Left cardiac atrium (tissue), 4 donors: ENCODE results near the gene EEPD1. TPM values are rescaled to one million over a fixed set of nuclear protein-coding genes. Genes with fewer than 3 reads are reported as not detected.
"Not testable (repeated sequence)": the region's sequence is repeated elsewhere in the genome, so short reads cannot be mapped to it uniquely, and the experiment has no call there.

ENCODE experiments used
- ATAC-seq, 2 donors: fragments of 200-7000 bp; cut with Tn5 transposase; one replicate each; pipeline ENCODE4 v1.9.1; 2020; ENCODE audit warnings: mild to moderate bottlenecking in 2 of 2, moderate library complexity in 2 of 2
- DNase-seq: peaks from one replicate; pipeline ENCODE4 v3.0.0-alpha.2; 2020
- intact Hi-C, 2 donors: fragments of 100-400 bp; cut with DNase I; formaldehyde crosslinking; loops; one replicate each; pipeline versions ENCODE4 v1.14.1 to v1.15.1; 2022 to 2023
- long read RNA-seq: library from polyadenylated mRNA; unstranded; transcript quantifications from one replicate; pipeline ENCODE4 v2.0.0, GENCODE V29; 2021
- total RNA-seq, 2 donors: library from RNA; stranded (reverse); fragmentation: NEBNext Ultra II Directional; extraction: Animal tissue kit (Norgen Biotek cat#: 25700); gene quantifications; one replicate each; pipeline ENCODE4 v1.2.1, GENCODE V29; 2021
- donor health status: DM: no; HTN: yes; CAD: no.
- donor health status: DM: no; HTN: yes; CAD: no; lungs with severe emphysema.
- donor health status: DM: yes; HTN: yes; CAD: no.
- donor health status: Dilated cardiomyopathy.

Gene EEPD1
- total RNA-seq: 10 to 100 TPM in 1 of 2 donors, 1 to 10 TPM in 1; 5.2 to 10.8 TPM
- long read RNA-seq, full-length matches to known transcripts: 3 of 3 reads
- long read RNA-seq, partial matches to known transcripts: 0 of 3 reads
- long read RNA-seq, other reads (novel, unspliced or antisense): 0 of 3 reads

DNA sequence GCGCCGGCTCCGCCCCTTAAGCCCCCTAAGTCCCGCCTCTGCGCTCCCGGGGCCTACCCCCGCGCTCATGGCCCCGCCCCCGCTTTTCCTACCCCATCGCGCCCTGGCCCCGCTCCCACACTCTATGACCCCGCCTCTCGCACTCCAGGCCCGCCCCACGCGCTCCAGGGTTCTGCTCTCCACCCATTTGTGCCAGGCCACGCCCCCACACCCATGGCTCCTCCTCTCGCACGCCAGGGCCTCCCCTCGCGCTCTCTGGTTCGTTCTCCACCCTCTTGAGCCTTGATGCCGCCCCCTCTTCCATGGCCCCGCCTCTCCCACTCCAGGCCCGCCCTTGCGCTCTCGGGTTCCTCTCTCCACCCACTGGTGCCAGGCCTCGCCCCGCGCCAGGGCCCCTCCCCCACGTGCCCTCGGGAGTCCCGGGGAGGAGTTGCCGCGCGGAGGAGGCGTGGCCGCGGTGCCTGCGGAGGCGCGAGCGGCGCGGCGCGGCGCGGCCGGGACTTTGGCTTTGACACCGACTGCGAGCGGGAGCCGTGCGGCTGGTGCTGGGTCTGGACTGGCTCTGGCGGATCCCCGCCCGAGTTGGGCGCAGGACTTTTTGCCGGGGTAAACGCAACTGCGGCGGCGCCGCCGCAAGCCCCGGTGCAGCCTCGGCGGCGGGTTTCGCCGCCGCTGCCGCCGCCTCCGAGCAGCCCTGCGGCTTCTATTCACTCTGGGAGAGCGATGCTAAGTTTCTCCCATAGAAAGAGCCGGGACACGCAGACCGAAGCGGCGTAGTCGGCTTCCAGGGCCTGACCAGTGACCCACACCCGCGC is at the start of gene EEPD1:
TSS of gene EEPD1 (plus strand) at position 499 of the 815 bp plus-strand sequence. CDS start 1,071 bp downstream, outside the sequence.
- peak; percentile 100 for DNase-seq
- ATAC-seq: peak; percentile 96 to 98
- intact Hi-C loops: loop anchor here in 1 of 2 donors (10.0 kb wide), 2 partner anchors 118 to 132 kb away; no protein-coding TSS in a partner anchor

DNA sequence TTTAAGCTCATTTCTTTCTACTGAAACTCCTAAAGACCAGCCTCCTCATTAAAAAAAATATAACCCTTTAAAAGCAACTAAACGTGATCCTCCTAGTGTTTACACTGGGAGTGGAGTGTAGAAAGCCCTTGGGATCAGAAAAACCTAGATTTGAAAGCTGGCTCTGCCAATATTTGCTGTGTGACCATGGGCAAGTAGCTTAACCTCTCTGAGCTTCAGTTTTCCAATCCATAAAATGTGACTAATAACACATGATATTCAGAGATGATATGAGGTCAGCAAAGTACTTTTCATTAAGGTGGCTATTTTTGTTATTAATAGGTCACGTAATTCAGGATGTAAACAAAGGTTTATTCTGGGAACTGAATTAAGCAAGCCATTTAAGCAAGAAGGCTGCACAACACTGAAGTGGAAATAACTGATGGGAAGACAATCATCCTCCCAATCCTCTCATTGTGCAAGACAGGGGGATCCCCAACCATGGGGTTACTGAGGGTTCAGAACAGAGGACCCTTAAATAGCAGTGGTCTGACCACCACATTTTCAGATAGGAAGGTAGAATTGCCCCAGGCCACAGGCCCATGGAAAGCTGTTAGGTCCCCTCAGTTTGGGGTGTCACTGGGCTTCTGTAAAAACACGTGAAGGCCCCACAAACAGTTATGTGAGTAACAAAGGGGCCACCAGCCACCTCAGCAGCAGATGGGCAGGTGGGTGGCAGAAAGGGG is 49.1 kb upstream of the EEPD1 start:
- intact Hi-C loops: no loop called here
- DNase-seq (no peak), ATAC-seq (no peak)

DNA sequence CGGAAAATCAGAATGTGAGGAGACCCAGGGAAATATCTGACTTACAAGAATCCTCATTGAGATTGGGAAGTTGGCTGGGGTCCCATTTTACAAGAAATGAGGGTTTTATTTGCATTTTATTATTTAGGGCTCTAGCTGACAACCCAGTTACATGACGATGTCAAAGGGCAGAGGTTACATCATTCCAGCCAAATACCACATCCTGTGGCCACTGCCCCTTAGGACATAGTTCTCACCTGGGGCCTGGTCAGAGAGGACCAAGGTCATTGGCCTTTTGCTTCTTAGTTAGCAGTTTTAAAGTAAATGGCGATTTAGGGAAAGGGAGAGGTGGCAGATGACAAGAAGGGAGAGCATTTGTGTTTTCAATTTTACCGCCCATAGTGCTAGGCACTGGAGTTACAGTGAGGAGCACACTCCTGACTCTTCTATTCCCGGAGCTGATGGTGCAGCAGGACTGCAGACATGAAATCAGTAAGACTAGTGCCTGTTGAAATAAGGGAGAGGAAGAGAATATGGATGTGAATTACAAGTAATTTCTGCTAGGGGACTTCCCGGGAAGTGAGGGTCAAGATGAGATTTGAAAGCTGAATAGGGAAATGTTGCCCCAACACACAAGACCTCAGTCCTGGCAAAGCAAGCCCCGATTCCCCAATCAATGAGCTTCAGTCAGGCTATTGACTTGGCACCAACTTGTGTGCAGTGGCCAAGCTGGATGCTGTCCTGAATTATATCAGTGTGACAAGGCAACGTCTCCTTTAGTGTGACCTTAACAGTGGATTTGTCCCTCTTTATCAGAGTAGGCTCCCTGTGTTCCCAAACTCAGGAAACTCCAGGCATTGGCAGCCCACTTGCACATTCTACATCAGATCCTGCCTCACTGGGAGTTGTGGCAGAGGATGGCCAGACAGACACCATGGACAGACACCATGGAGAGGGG is 45.8 kb upstream of the EEPD1 start:
- intact Hi-C loops, DNase-seq: not testable (repeated sequence)
- ATAC-seq: peak; percentile 44

DNA sequence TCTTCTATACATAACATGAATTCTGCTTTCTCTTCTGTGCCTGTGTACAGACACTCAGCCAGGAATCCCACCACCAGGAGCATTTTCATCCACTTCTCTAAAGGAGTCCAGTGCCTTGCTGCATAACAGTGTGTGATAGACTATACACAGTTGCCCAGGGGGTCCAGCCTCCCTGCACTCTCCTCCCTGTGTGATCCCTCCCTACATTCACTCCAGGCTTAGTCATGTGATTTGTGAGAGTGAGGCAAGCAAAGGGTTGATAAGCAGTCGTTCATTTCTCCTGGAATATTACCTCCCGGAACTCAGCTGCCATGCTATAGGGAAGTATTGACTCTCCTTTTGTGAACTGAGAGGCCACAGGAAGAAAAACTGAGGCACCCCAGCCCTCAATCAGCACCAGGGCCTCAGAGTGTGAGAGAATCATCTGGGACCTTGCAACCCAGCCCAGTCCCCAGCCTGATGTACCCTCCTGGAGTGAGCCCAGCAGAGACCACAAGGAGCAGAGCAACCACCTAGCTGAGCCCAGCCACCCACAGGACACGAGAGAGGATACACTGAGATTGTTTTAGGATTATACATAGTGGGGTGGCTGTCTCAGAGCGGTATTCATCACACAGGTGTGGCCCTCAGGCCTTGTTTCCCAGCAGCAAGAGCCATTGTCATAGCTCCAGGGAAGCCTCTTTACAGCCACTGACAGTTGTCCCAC is 45.0 kb upstream of the EEPD1 start:
- DNase-seq (no peak), ATAC-seq (peak in 1 of 2 donors; percentile 26)
- intact Hi-C loops: no loop called here

DNA sequence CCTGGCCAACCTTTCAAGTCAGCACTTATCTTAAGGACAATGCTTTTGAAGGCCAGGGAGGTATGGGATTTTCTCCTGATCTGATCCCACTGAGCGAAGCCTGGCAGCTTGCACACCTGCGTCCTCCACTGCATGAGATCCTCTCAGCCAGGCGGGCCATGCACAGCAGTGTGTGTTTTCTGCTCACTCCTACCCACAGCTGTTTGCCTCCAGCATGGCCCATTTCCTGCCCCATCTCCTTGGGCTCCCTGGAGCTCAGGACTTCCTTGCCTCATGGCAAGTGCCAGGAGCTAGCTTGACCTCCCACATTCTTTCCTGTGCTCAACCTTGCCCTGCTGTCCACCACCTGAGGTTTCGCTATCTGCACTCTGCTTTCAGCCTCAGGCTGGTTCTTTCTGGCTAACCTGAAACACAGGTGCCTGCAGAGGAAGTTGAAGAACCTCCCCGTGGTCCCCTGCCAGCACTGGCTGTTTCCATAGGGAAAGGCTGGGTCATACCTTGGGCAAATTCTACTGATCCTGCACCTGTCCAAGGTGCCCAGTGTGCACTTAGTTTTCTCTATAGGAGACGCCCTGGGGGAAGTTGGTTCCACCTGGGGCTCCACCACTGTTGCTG is 43.9 kb upstream of the EEPD1 start:
- intact Hi-C loops: no loop called here
- ATAC-seq (no peak), DNase-seq (no peak)

DNA sequence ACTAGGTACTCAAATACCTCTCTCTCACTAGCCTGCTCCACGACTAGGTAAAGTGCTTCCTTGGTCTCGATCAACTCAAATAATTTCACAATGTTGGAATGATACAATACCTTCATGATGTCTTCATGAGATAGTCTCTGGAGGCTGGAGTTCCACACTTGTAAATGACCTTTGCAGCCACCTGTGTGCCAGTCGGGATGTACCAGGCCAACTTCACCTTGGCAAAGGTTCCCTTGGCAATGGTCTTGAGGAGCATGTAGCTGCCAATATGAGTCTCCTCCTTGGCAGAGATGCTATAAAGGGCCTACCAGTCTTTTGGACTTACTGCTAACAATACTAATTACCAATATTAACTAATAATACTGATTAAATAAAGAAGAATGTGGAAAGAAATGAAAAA is 42.5 kb upstream of the EEPD1 start:
- ATAC-seq (no peak), DNase-seq (no peak)
- intact Hi-C loops: no loop called here

DNA sequence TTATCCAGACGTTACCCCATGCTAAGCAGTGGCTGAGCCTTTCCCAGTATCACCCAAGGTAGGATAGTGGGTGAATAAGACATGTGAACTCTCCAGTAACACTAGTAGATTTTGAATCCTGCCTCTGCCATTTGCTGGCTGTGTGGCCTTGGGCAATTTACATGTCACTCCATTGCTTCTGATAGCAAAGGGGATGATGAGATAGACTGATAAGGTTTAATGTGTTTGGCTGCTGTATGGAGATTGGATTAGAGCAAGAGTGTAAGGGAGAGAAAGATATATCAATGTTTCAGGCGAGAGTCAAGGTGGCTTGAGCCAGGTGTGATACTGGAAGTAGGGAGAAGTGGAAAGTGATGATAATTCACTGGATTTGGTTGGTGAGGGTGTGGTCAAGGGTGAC is 40.1 kb upstream of the EEPD1 start:
- DNase-seq: no peak
- intact Hi-C loops: no loop called here
- no peak for ATAC-seq

DNA sequence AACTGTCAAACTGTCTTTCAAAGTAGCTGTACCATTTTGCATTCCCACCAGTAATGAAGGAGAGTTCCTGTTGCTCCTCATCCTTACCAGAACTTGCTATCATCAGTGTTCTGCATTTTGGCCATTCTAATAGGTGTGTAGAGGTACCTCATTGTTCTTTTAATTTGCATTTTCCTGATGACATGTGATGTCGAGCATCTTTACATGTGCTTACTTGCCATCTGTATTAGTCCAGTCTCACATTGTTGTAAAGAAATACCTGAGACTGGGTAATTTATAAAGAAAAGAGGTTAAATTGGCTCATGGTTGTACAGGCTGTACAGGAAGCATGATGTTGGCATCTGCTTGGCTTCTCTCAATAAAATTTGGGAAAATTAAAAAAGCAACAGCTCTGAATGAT is 38.7 kb upstream of the EEPD1 start:
- ATAC-seq (no peak), DNase-seq (no peak)
- intact Hi-C loops: no loop called here

DNA sequence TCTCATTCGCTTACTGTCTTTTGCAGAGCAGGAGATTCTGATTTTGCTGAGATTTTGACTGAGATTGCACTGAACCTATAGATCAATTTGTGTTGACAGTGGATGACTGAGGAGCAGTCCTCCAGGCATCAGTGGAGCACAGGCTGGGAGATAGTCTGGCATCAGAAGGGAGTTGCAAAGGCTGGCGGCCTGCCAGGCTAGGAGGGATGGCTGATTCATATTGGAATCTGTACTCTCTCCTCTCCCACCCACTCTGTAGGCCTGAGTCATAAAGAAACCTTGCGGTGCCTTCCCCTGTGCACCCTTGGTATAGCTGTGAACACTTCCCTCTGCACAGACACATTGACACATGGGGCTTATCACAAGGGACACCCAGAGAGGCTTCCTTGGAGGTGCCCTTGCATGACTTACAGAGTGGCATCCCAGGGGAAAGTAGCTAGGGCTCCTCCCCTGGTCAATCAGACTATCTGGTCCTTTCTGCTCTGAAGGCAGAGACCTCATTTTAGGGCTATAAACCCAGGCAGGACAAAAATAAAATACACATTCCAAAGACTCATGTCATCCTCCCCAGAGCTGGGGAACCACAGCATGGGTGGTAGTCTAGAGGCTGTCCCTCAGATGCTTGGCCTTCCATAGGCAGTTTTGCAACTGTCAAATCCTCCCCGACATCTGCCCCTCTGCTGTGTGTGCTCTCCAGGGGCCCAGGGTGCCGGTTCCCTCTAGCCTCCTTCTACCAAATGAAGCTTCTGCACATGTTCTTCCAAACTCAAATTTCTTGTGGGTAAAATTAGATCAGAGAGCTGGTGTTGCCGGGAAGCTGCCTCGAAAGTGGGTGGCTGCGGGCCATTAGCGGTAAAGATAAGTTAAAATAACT is 37.4 kb upstream of the EEPD1 start:
- intact Hi-C loops: no loop called here
- DNase-seq (peak; percentile 87), ATAC-seq (peak; percentile 66 to 96)

DNA sequence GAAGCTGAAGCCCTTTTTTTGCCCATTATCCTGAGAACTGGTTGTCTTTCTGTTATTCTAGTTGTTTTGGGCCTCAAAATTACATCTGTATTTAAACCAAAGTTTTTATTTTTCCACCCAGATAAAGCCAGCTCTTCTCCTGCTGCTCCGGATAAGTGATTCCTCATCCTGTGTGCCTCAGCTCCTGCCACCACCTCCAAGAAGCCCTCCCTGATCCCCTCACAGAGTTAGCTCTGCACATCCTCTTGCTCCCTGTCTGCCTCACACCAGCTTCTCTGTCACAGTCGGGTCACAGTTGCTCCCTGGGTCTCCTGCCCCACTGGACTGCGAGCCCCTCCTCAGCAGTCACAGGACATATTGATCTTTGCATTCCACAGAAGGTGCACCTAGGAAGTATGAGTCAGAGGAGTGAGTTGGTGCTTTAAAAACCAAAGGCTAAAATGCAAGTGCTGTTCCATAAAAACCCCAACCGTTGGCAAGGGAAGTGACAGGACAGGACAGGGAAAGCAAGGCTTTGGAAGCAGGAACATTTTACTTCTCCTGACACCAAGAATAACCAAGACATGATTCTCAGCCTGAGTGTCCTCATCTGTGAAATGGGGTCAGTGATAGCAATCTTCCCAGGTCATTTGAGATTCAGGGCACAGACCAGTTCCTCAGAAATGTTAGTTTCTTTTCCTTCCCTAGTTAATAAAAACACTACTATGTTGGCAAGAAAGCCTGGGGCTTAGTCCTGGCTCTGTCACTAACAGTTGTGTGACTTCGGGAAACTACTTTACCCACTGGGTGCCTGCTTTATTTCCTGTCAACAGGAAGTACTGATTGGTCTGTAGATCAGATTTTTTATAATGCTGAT is 36.5 kb upstream of the EEPD1 start:
- intact Hi-C loops: no loop called here
- DNase-seq (no peak), ATAC-seq (peak in 1 of 2 donors; percentile 8)

DNA sequence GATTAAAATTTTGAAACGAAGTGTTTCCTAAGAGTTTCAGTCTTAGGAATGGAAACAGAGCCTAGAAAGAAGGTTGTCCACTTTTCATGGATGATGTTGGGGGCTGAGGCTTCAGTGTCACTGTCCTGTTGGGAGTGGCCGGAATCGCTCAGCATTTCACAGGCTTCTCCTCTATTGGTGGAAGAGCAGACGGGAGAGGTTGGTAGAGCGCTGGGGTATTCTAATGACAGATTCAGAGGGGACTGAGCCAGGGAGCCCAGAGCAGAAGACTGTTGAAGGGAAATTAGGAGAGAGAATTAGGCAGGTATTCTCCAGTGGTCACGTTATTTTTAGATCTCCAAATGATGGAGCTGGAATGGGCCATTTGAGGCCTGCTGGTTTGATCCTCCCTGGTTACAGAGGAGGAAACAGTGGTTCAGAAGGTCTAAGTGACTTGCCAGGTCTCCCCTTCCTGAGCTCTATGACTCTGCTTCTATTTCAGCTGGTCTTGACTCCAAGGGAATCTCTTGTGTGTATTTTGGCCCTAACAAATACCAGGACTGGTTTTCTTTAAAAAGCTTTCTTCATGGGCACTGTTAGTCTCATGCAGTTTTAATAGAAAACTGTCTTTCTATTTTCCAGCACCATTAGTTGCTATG is 35.7 kb upstream of the EEPD1 start:
- DNase-seq (no peak), ATAC-seq (no peak)
- intact Hi-C loops: no loop called here

DNA sequence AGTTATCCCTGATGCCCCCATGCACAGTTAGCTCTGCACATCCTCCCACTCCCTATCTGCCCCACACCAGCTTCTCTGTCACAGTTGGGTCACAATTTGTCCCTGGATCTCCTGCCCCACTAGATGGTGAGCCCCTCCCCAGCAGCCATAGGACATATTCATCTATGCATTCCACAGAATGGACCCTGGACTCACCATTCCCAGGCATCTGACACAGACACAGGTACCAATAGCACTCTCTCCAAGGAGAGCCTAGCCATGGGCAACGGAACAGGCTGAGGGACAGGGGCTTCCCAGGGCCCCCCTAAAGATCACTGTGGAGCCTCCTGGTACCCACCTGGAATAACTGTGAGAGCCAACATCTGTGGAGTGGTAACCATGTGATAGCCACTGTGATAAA is 34.7 kb upstream of the EEPD1 start:
- intact Hi-C loops: no loop called here
- ATAC-seq: no peak
- no peak for DNase-seq

DNA sequence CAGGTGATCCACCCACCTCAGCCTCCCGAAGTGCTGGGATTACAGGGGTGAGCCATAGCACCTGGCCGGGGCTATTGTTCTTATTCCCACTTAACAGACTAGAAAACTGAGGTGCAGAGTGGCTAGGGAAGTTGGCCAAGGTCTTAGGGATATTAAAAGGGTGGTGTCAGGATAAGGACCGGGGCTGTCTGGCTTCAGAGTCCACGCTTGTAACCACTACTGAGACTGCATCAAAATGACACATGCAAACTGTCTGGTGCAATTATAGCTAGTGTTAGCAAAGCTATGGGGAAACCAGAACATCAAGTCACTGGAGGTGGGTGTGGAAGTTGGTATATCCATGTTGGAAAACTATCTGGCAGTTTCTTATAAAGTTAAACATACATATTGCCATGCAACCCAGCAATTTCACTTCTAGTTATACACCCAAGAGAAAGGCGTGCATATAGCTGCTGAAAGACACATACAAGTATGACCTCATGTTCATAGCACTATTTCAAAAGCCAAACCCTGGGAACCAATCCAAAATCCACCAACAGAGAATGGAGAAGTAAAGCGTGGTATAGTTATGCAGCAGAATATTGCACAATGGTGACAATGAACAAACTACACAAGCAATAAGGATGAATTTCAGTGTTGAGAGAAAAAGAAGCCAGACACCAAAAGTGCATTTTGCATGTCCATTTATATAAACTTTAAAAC is 33.9 kb upstream of the EEPD1 start:
- intact Hi-C loops: no loop called here
- DNase-seq (no peak), ATAC-seq (peak; percentile 53 to 66)

DNA sequence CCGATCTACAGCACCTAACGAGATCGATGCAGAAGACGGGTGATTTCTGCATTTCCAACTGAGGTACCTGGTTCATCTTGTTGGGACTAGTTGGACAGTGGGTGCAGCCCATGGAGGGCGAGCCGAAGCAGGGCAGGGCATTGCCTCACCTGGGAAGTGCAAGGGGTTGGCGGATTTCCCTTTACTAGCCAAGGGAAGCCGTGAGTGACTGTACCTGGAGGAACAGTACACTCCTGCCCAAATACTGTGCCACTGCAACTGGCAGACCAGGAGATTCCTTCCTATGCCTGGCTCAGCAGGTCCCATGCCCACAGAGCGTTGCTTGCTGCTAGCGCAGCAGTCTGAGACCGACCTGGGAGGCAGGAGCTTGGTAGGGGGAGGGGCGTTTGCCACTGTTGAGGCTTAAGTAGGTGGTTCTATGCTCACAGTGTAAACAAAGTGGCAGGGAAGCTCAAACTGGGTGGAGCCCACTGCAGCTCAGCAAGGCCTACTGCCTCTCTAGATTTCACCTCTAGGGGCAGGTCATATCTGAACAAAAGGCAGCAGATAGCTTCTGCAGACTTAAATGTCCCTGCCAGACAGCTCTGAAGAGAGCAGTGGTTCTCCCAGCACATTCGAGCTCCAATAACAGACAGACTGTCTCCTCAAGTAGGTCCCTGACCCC is 32.9 kb upstream of the EEPD1 start:
- ATAC-seq, intact Hi-C loops, DNase-seq: not testable (repeated sequence)

DNA sequence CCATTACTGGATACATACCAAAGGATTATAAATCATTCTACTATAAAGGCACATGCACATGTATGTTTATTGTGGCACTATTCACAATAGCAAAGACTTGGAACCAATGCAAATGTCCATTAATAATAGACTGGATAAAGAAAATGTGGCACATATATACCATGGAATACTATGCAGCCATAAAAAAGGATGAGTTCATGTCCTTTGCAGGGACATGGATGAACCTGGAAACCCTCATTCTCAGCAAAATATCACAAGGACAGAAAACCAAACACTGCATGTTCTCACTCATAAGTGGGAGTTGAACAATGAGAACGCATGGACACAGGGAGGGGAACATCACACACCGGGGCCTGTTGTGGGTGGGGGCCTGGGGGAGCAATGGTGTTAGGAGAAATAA is 27.4 kb upstream of the EEPD1 start:
- intact Hi-C loops, DNase-seq: not testable (repeated sequence)

More for the DNA sequence above, 27.4 kb upstream of the EEPD1 start:
- ATAC-seq: not testable (repeated sequence)
